Calu3 (cell line): Measurements from ENCODE around the gene ANKRD33B. TPM values are rescaled to one million over a fixed set of nuclear protein-coding genes. Genes with fewer than 3 reads are reported as not detected.
A peak's percentile ranks its signal among the peaks of the same experiment; 100 is the strongest.

Experiments
- BruUV-seq: library from RNA; stranded (reverse); fragments of 400-500 nt; replicated peaks from 2 replicates; lab custom pipeline; 2021; lab: Mats Ljungman, UMichigan
- CTCF ChIA-PET: fragments of 300-600 bp; sonication (Branson Sonifier 250); formaldehyde crosslinking; loops from one replicate; lab custom pipeline; 2022; ENCODE audit warnings: antibody characterized with exemption; lab: Charles Lee
- DNase-seq: peaks from one replicate; pipeline ENCODE4 v3.0.0; 2022
- H3K27ac Mint-ChIP-seq: one replicate; pipeline ENCODE4 v1.8.0; 2022; ENCODE audit warnings: mixed read lengths; ENCODE audit not compliant: unreplicated experiment
- H3K27me3 Mint-ChIP-seq: one replicate; pipeline ENCODE4 v1.8.0; 2022; ENCODE audit warnings: mixed read lengths; ENCODE audit not compliant: unreplicated experiment
- H3K36me3 Mint-ChIP-seq: one replicate; pipeline ENCODE4 v1.8.0; 2022; ENCODE audit warnings: mild to moderate bottlenecking, moderate library complexity, mixed read lengths; ENCODE audit not compliant: insufficient read depth, unreplicated experiment
- H3K4me1 Mint-ChIP-seq: one replicate; pipeline ENCODE4 v1.8.0; 2022; ENCODE audit warnings: mild to moderate bottlenecking, low read depth, mixed read lengths; ENCODE audit not compliant: unreplicated experiment
- H3K4me3 Mint-ChIP-seq: one replicate; pipeline ENCODE4 v1.8.0; 2022; ENCODE audit warnings: mild to moderate bottlenecking, low read depth, moderate library complexity, mixed read lengths; ENCODE audit not compliant: unreplicated experiment
- H3K9me3 Mint-ChIP-seq: one replicate; pipeline ENCODE4 v1.8.0; 2022; ENCODE audit warnings: low read depth, mixed read lengths; ENCODE audit not compliant: unreplicated experiment
- intact Hi-C: fragments of 100-400 bp; cut with micrococcal nuclease; formaldehyde crosslinking; loops from one replicate; pipeline ENCODE4 v1.10.0; 2022; ENCODE audit not compliant: unreplicated experiment
- total RNA-seq: library from RNA; stranded (reverse); gene quantifications from 2 replicates; pipeline ENCODE4 v1.2.3, GENCODE V29; 2022
- TF ChIP-seq, protein P1 (sequence below): fragments of 200-600 bp; IDR thresholded peaks from one replicate; pipeline ENCODE4 v1.8.0; 2022; ENCODE audit warnings: antibody characterized with exemption; ENCODE audit not compliant: unreplicated experiment

Gene ANKRD33B
- total RNA-seq, 1 experiment from 2014 or later, result 3.6 TPM

DNA sequence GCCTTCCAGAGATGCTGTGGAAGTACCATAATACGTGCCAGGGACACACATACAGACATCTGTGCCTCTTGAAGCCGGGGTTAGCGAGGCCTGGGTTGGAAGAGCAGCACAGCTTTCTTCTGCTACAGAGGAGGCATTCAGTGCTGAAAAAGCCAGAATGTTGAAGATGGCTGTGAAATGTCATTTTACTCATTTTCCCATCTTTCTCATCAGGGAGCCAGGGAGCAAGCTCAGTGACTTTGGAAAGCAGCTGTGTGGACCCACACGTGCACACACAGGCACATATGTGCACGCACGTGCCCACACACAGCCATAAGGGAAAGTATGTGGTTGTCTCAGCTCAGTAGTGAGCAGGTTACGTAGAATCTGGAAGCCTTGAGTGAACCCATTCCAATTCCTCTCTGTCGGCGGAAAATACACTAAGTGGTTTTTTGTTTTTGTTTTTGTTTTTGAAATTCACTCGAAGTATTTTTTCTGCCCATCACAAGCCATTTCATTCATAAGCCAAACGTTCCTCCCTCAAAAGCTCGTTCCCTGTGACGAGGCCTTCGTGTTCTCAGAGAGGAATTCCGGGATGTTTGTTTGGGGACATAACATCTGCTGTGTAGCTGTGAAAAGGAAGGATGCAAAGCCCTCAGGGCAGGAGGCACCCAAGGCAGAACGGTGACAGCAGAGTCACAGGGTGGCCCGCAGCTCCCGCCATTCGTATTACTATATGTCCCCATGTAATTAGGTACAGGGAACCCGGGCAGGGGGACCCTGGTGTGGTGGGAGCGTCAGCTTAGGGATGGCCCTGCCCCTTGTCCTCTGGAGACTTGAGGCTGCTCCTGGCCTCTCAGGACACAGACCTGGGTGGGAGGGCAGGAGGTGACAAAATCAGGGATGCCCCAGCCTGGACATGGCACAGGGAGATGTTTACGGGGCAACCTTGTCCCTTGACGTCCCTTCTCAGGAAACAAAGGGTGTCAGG, 29.0 kb upstream of the ANKRD33B start:
- BruUV-seq, result no TSS peak
- Mint-ChIP-seq H3K4me1 (peaks cover 11% of the 10 kb centered on the region), H3K4me3 (no peak overlapping the region), H3K36me3 (no peaks in the 10 kb centered on the region), H3K27me3 (peaks cover 33% of the 10 kb centered on the region), H3K9me3 (peaks cover 3% of the 10 kb centered on the region), H3K27ac (no peak overlapping the region)
- DNase-seq, result no peak
- TF ChIP-seq, protein P1, sequence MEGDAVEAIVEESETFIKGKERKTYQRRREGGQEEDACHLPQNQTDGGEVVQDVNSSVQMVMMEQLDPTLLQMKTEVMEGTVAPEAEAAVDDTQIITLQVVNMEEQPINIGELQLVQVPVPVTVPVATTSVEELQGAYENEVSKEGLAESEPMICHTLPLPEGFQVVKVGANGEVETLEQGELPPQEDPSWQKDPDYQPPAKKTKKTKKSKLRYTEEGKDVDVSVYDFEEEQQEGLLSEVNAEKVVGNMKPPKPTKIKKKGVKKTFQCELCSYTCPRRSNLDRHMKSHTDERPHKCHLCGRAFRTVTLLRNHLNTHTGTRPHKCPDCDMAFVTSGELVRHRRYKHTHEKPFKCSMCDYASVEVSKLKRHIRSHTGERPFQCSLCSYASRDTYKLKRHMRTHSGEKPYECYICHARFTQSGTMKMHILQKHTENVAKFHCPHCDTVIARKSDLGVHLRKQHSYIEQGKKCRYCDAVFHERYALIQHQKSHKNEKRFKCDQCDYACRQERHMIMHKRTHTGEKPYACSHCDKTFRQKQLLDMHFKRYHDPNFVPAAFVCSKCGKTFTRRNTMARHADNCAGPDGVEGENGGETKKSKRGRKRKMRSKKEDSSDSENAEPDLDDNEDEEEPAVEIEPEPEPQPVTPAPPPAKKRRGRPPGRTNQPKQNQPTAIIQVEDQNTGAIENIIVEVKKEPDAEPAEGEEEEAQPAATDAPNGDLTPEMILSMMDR, result no peak
- intact Hi-C loops, result no loop called here
- CTCF ChIA-PET, result interaction anchor here (0.7 kb wide), 2 partner anchors 49 to 1220 kb away, joined by 5 read pairs; no protein-coding TSS in a partner anchor

DNA sequence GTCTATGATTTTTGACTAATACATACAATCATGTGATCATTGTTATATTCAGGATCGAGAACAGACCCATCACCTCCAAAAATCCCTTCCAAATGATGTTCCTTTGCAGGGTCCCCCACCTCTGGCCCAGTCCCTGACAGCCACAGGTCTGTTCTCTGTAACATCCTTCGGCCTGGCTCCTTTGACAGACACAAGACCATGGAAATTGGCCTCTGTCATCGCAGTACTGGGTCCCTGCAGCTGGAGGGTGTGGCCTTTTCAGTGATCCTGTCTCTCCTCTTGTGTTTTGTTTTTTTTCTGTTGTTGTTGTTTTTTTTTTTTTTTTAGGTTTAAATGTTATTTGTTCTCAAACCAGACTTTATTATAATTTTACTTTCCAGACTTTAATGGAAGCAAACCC, 27.4 kb upstream of the ANKRD33B start:
- Mint-ChIP-seq H3K9me3 (no peaks in the 10 kb centered on the region), H3K27ac (no peak overlapping the region), H3K36me3 (no peaks in the 10 kb centered on the region), H3K4me3 (no peak overlapping the region), H3K27me3 (peaks cover 35% of the 10 kb centered on the region), H3K4me1 (peaks cover 11% of the 10 kb centered on the region)
- DNase-seq, result no peak
- CTCF ChIA-PET, result interaction anchor here (0.7 kb wide), 1 partner anchor 91 kb away, joined by 6 read pairs; no protein-coding TSS in a partner anchor
- intact Hi-C loops, result no loop called here
- TF ChIP-seq, protein P1, result no peak
- BruUV-seq, result no TSS peak

DNA sequence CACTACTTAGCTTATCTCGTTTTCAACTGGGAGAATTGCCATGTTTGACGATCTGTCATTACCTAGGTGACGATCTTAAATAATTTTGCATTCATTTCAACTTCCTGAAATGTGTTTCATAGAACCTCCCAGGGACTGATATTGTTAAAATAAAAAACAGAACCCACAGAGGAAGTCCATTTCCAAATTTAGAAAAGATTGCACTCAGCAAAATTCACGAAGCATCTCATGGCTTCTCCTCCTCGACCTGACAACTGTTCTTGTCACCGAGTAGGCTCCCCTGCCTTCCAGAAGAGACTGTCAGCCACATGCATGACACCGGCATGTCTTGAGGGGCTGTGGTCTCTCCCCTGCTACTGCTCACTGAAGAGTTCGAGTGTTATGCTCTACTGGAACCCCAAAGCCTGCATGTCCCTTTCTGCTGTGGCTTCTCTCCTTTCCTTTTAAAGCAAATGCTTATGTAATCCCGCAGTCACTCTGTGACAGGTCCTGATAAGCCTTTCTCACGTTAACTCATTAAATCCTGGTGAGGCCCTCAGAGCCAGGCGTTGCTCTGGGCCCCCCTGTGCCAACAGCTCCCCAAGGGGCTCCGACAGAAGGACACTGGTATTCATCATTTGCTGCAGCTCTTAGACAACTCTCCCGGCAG, 26.8 kb upstream of the ANKRD33B start:
- Mint-ChIP-seq H3K36me3 (no peaks in the 10 kb centered on the region), H3K27me3 (peaks cover 35% of the 10 kb centered on the region), H3K9me3 (no peaks in the 10 kb centered on the region), H3K4me1 (peaks cover 11% of the 10 kb centered on the region), H3K27ac (no peak overlapping the region), H3K4me3 (peak overlapping the region; percentile 42)
- TF ChIP-seq, protein P1, result no peak
- intact Hi-C loops, result no loop called here
- BruUV-seq, result no TSS peak
- CTCF ChIA-PET, result interaction anchor here (0.7 kb wide), 1 partner anchor 90 kb away, joined by 6 read pairs; no protein-coding TSS in a partner anchor
- DNase-seq, result no peak

DNA sequence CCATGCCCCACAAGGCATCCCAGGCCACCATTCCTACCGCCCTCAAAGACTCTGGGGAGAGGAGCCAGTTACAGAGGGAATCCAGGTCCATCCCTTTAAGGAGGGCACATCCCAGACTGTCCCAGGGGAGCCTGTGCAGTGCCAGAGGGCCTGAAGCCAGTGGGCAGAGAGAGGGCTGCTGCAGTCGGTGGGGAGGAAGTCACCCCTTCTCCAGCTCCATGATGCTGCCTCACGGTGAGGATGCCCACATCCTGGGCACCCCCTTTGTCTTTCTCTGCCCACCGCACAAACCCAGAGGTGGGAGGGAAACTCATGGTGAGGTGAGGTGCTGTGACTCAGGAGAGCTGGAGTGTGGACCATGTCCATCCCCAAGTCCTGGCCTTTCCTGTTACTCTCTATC, 26.2 kb upstream of the ANKRD33B start:
- DNase-seq, result no peak
- peaks cover 11% of the 10 kb centered on the region for H3K4me1 Mint-ChIP-seq
- peaks cover 35% of the 10 kb centered on the region for H3K27me3 Mint-ChIP-seq
- CTCF ChIA-PET, result no interaction called here
- intact Hi-C loops, result no loop called here
- no peaks in the 10 kb centered on the region for H3K9me3 Mint-ChIP-seq
- no peak overlapping the region for H3K27ac Mint-ChIP-seq
- H3K4me3 Mint-ChIP-seq, result peak overlapping the region; percentile 42
- H3K36me3 Mint-ChIP-seq, result no peaks in the 10 kb centered on the region
- TF ChIP-seq, protein P1, result no peak
- BruUV-seq, result no TSS peak
